Liver (tissue), 9 donors: Measurements from ENCODE around the gene HECTD1. TPM values are rescaled to one million over a fixed set of nuclear protein-coding genes. Genes with fewer than 3 reads are reported as not detected.
A peak's percentile ranks its signal among the peaks of the same experiment; 100 is the strongest.

Experiments
- DNase-seq: peaks from one replicate; pipeline ENCODE4 v3.0.0-alpha.2; 2017; ENCODE audit warnings: low spot score
- H3K27ac ChIP-seq, 2 donors: one replicate each; pipeline ENCODE4 v1.7.0; 2013; ENCODE audit warnings: inconsistent platforms in 2 of 2, low read length in 2 of 2, control low read depth in 1 of 2, low read depth in 1 of 2, mild to moderate bottlenecking in 1 of 2
- H3K27me3 ChIP-seq, 4 donors: one replicate each; pipeline versions ENCODE4 v1.6.1 to v1.7.0; 2013; ENCODE audit warnings: low read length in 3 of 4, inconsistent platforms in 1 of 4, mild to moderate bottlenecking in 1 of 4, moderate library complexity in 1 of 4; ENCODE audit not compliant: control insufficient read depth in 4 of 4, insufficient read depth in 4 of 4
- H3K36me3 ChIP-seq, 4 donors: one replicate each; pipeline versions ENCODE4 v1.6.1 to v1.7.0; 2013; ENCODE audit warnings: low read length in 3 of 4, mild to moderate bottlenecking in 3 of 4, low read depth in 1 of 4, moderate library complexity in 1 of 4; ENCODE audit not compliant: control insufficient read depth in 4 of 4, insufficient read depth in 3 of 4
- H3K4me1 ChIP-seq, 4 donors: one replicate each; pipeline versions ENCODE4 v1.6.1 to v1.7.0; 2013; ENCODE audit warnings: low read length in 3 of 4, mild to moderate bottlenecking in 3 of 4, moderate library complexity in 1 of 4; ENCODE audit not compliant: control insufficient read depth in 4 of 4, insufficient read depth in 4 of 4
- H3K4me3 ChIP-seq, 3 donors: one replicate each; pipeline versions ENCODE4 v1.6.1 to v1.7.0; 2013; ENCODE audit warnings: low read length in 3 of 3, control low read depth in 1 of 3, low read depth in 1 of 3, mild to moderate bottlenecking in 1 of 3
- H3K9ac ChIP-seq, 2 donors: one replicate each; pipeline ENCODE4 v1.7.0; 2013; ENCODE audit warnings: low read length in 2 of 2, mild to moderate bottlenecking in 2 of 2, moderate library complexity in 2 of 2, control low read depth in 1 of 2, low read depth in 1 of 2
- H3K9me3 ChIP-seq, 4 donors: one replicate each; pipeline versions ENCODE4 v1.6.1 to v1.7.0; 2013; ENCODE audit warnings: low read length in 3 of 4; ENCODE audit not compliant: control insufficient read depth in 4 of 4
- CTCF ChIP-seq: fragments of 150-350 bp; IDR thresholded peaks from 2 replicates; pipeline ENCODE4 v1.5.1; 2017; ENCODE audit warnings: improper control_type of control experiment, low read depth, low read length; ENCODE audit not compliant: missing input control
- EGR1 ChIP-seq, 2 donors: IDR thresholded peaks; 2 replicates each; pipeline ENCODE4 v1.6.1; 2016 to 2018; ENCODE audit warnings: antibody characterized with exemption in 2 of 2, low read depth in 2 of 2
- FOXA1 ChIP-seq: IDR thresholded peaks from 2 replicates; pipeline ENCODE4 v1.6.1; 2016; ENCODE audit warnings: antibody characterized with exemption
- FOXA2 ChIP-seq: IDR thresholded peaks from 2 replicates; pipeline ENCODE4 v1.6.1; 2016; ENCODE audit warnings: antibody characterized with exemption
- GABPA ChIP-seq, 2 donors: IDR thresholded peaks in 1 of 2; conservative IDR thresholded peaks in 1 of 2; 2 replicates each; pipeline ENCODE4 v1.6.1; 2016; ENCODE audit warnings: antibody characterized with exemption in 2 of 2, mild to moderate bottlenecking in 1 of 2, moderate library complexity in 1 of 2
- HNF4A ChIP-seq, 2 donors: conservative IDR thresholded peaks; 2 replicates each; pipeline ENCODE4 v1.6.1; 2016; ENCODE audit warnings: antibody characterized with exemption in 2 of 2, mild to moderate bottlenecking in 2 of 2
- HNF4G ChIP-seq: IDR thresholded peaks from 2 replicates; pipeline ENCODE4 v1.6.1; 2016; ENCODE audit warnings: antibody characterized with exemption
- JUND ChIP-seq, 2 donors: IDR thresholded peaks; 2 replicates each; pipeline ENCODE4 v1.6.1; 2016; ENCODE audit warnings: antibody characterized with exemption in 2 of 2
- NR2F2 ChIP-seq: IDR thresholded peaks from 2 replicates; pipeline ENCODE4 v1.6.1; 2016; ENCODE audit warnings: antibody characterized with exemption
- RAD21 ChIP-seq, 2 donors: IDR thresholded peaks; 2 replicates each; pipeline ENCODE4 v1.6.1; 2016; ENCODE audit warnings: antibody characterized with exemption in 2 of 2, mild to moderate bottlenecking in 2 of 2
- REST ChIP-seq: IDR thresholded peaks from 2 replicates; pipeline ENCODE4 v1.6.1; 2016; ENCODE audit warnings: antibody characterized with exemption, mild to moderate bottlenecking
- RXRA ChIP-seq, 2 donors: IDR thresholded peaks; 2 replicates each; pipeline ENCODE4 v1.6.1; 2017 to 2018; ENCODE audit warnings: antibody characterized with exemption in 2 of 2, mild to moderate bottlenecking in 1 of 2
- SP1 ChIP-seq: IDR thresholded peaks from 2 replicates; pipeline ENCODE4 v1.6.1; 2018; ENCODE audit warnings: antibody characterized with exemption, mild to moderate bottlenecking
- TAF1 ChIP-seq: conservative IDR thresholded peaks from 2 replicates; pipeline ENCODE4 v1.6.1; 2016; ENCODE audit warnings: antibody characterized with exemption, mild to moderate bottlenecking
- YY1 ChIP-seq: IDR thresholded peaks from 2 replicates; pipeline ENCODE4 v1.6.1; 2016; ENCODE audit warnings: antibody characterized with exemption, mild to moderate bottlenecking
- polyA plus RNA-seq, 2 donors: library from polyadenylated mRNA; stranded (reverse) in 1 of 2; unstranded in 1 of 2; fragments of 200-250 nt in 1 of 2; fragments of >200 nt in 1 of 2; fragmentation: Nextera tagmentation in 1 of 2; extraction: Ambion mirVana in 1 of 2; gene quantifications; one replicate each; pipeline versions ENCODE4 v1.2.1 to v1.2.3, GENCODE V29; 2013 to 2015
- total RNA-seq, 2 donors: library from RNA; depleted of rRNA; stranded (reverse); fragments of >200 nt; gene quantifications; one replicate each; pipeline ENCODE4 v1.2.3, GENCODE V29; 2014
- TF ChIP-seq, protein P1 (sequence below): IDR thresholded peaks from 2 replicates; pipeline ENCODE4 v1.6.1; 2016; ENCODE audit warnings: antibody characterized with exemption
- TF ChIP-seq, protein P2 (sequence below): IDR thresholded peaks from 2 replicates; pipeline ENCODE4 v1.6.1; 2016; ENCODE audit warnings: antibody characterized with exemption
- TF ChIP-seq, protein P3 (sequence below): IDR thresholded peaks from 2 replicates; pipeline ENCODE4 v1.6.1; 2016; ENCODE audit warnings: antibody characterized with exemption
- donor health status: healthy.
- donor health status: healthy.
- donor health status: healthy.
- donor health status: healthy.
- donor health status: healthy.

The HECTD1 gene
- total and polyA plus RNA-seq, 4 donors = 46.8 to 256 (median 118) TPM

DNA sequence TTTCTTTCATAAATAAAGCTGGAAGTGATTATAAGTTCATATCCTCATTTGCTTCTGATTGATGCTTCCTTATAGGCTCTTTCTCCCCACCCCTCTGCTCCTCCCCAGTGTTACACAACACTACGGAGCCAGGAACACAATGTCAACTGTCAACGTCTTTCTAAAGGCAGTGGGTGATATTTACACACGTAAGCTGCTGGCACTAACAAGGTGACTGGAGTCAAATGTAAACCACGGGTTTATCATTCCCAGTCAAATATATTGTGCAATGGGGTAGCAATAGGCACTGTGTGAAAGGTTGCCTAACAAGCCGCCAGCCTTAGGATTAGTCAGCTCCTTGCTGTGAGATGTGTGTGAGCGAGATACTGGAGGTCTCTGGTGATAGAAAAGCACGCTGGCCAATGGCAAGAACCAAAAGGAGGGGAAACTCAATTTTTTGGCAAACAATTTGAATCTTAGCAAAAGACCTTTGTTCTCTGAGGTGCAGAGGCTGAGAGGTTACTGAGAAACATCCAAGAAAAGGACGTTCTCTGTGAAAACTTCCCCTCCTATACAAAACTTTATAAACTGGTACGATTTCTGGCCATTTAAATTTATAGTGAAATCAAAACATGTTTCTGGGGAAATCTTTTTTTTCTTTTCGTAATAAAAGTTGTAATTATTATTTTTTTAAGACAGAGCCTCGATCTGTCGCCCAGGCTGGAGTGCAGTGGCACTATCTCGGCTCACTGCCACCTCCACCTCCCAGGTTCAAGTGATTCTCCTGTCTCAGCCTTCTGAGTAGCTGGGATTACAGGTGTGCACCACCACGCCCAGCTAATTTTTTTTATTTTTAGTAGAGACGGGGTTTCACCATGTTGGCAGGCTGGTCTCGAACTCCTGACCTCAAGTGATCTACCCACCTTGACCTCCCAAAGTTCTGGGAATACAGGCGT lies 22.3 kb upstream of the HECTD1 start (continued):
- no peak for TF ChIP-seq CTCF
- peak; percentile 99 for TF ChIP-seq RXRA (IDR thresholded peaks at IDR 0.05)
- peak; percentile 60 to 70 for TF ChIP-seq RAD21 (IDR thresholded peaks at IDR 0.05)
- peak; percentile 100 for TF ChIP-seq FOXA1
- peak in 1 of 2 donors; percentile 75 for TF ChIP-seq EGR1 (IDR thresholded peaks at IDR 0.05; ENCODE audit: low read depth in 2 of 2)
- TF ChIP-seq, protein P1, sequence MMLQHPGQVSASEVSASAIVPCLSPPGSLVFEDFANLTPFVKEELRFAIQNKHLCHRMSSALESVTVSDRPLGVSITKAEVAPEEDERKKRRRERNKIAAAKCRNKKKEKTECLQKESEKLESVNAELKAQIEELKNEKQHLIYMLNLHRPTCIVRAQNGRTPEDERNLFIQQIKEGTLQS = peak; percentile 90
- TF ChIP-seq YY1 = peak; percentile 92

- no peak for DNase-seq
- H3K4me1 ChIP-seq = peaks cover 5 to 19% (median 10%) of the 10 kb centered on the region in 4 donors
- no peaks in the 10 kb centered on the region for H3K9me3 ChIP-seq
- peak overlapping the region in 1 of 2 donors; percentile 54 for H3K9ac ChIP-seq
- no peak overlapping the region for H3K4me3 ChIP-seq
- H3K36me3 ChIP-seq = no peaks in the 10 kb centered on the region
- TF ChIP-seq GABPA (IDR thresholded peaks at IDR 0.05 in 1 of 2, conservative IDR thresholded peaks at IDR 0.05 in 1 of 2) (no peak), CTCF (no peak), NR2F2 (no peak), RAD21 (IDR thresholded peaks at IDR 0.05) (no peak), YY1 (no peak), FOXA1 (no peak), EGR1 (IDR thresholded peaks at IDR 0.05; ENCODE audit: low read depth in 2 of 2) (no peak), REST (no peak), HNF4A (conservative IDR thresholded peaks at IDR 0.05) (no peak), RXRA (IDR thresholded peaks at IDR 0.05) (no peak), SP1 (no peak), FOXA2 (no peak), JUND (IDR thresholded peaks at IDR 0.05) (no peak), HNF4G (no peak), TAF1 (no peak)
- TF ChIP-seq, protein P2, sequence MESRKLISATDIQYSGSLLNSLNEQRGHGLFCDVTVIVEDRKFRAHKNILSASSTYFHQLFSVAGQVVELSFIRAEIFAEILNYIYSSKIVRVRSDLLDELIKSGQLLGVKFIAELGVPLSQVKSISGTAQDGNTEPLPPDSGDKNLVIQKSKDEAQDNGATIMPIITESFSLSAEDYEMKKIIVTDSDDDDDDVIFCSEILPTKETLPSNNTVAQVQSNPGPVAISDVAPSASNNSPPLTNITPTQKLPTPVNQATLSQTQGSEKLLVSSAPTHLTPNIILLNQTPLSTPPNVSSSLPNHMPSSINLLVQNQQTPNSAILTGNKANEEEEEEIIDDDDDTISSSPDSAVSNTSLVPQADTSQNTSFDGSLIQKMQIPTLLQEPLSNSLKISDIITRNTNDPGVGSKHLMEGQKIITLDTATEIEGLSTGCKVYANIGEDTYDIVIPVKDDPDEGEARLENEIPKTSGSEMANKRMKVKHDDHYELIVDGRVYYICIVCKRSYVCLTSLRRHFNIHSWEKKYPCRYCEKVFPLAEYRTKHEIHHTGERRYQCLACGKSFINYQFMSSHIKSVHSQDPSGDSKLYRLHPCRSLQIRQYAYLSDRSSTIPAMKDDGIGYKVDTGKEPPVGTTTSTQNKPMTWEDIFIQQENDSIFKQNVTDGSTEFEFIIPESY = no peak
- TF ChIP-seq, protein P3, sequence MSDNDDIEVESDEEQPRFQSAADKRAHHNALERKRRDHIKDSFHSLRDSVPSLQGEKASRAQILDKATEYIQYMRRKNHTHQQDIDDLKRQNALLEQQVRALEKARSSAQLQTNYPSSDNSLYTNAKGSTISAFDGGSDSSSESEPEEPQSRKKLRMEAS = no peak
- TF ChIP-seq, protein P1 = no peak
- no peaks in the 10 kb centered on the region for H3K27me3 ChIP-seq
- H3K27ac ChIP-seq = peak overlapping the region; percentile 84 to 85
Measured at GRCh38 chr14:31229009-31229408, 21.4 kb upstream of the HECTD1 start.
